Activated naive CD4-positive, alpha-beta T cell treated with anti-CD3 and anti-CD28 coated beads, Interleukin-2, amount 50 U/mL, for 72 hours (primary cell): ENCODE results near the gene STARD13. TPM values are rescaled to one million over a fixed set of nuclear protein-coding genes. Genes with fewer than 3 reads are reported as not detected.

Source experiments
- ATAC-seq, 2 donors: fragments of 150-1000 bp; cut with Tn5 transposase; 2 replicates each; pipeline ENCODE4 v1.10.0; 2021; ENCODE audit warnings: mild to moderate bottlenecking in 2 of 2, moderate library complexity in 2 of 2
- DNase-seq, 2 donors: peaks; one replicate each; pipeline ENCODE4 v3.0.0; 2021 to 2022; ENCODE audit warnings: low spot score in 2 of 2
- H3K27ac Mint-ChIP-seq, 2 donors: one replicate each; pipeline ENCODE4 v1.8.0; 2022; ENCODE audit warnings: mild to moderate bottlenecking in 2 of 2, mixed read lengths in 2 of 2
- H3K36me3 Mint-ChIP-seq, 2 donors: one replicate each; pipeline ENCODE4 v1.8.0; 2022; ENCODE audit warnings: mixed read lengths in 2 of 2
- H3K9me3 Mint-ChIP-seq, 2 donors: one replicate each; pipeline ENCODE4 v1.8.0; 2022; ENCODE audit warnings: mixed read lengths in 2 of 2
- total RNA-seq, 2 donors: library from RNA; stranded (reverse); gene quantifications; one replicate each; pipeline ENCODE4 v1.2.3, GENCODE V29; 2022

STARD13 gene
- total RNA-seq, 2 donors from 2014 or later: 0.50 to 1.3 TPM

DNA sequence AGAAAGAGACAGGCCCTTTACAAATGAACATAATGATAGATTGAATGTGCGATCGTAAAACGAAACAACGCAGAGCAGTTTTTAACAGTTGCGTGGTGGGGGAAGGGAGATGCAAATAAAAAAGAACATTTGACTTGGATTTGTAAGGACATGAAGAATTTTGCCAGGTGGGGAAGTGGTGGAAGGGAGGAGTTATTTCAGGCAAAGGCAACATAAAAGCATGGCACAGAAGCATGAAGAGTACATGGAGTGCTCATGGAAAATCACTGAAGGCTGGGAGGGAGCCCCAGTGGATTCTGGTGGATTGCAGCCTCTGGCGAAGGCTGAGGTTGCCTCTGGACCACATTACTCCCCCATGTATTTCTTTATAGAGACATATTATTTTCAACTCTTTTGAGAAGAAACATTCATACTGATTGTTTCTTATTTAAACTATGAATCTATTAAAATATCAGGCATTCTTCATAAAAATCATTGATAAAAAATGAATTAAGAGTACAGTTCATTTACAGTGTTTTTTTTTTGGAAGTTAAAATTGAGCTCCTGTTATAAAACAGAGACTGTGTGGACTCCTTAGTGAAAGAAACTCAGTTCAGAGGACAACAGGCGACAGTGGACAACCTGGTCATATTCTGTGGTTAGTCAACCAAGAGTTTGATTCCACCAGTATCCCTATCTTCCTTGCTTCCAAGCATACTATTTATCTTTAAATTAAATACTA lies 57.5 kb downstream of the STARD13 start:
- Mint-ChIP-seq H3K9me3 (peaks cover 6 to 8% of the 10 kb centered on the region in 2 donors), H3K36me3 (peaks cover 7 to 8% of the 10 kb centered on the region in 2 donors), H3K27ac (no peak overlapping the region)
- DNase-seq (no peak), ATAC-seq (no peak)

DNA sequence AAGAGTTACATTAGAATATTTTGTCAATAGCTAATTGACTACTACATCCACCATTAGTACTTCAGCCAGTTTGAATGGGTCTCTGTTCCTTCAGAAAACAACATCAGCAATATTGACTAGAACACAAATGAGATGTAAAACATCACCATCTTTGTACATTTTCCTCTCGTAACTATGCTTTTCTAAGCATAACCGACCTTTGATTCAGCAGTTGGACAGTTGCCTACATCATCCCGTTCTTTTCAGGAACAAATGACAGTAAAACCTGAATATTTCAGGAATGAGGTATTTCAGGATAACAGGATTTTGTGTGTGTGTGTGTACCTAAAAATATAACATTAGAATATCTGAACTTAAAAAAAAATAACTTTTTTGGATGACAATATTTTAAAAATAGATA lies 60.9 kb downstream of the STARD13 start:
- DNase-seq (no peak), ATAC-seq (no peak)
- no peak overlapping the region for H3K27ac Mint-ChIP-seq
- H3K9me3 Mint-ChIP-seq: no peaks in the 10 kb centered on the region
- H3K36me3 Mint-ChIP-seq: no peaks in the 10 kb centered on the region

DNA sequence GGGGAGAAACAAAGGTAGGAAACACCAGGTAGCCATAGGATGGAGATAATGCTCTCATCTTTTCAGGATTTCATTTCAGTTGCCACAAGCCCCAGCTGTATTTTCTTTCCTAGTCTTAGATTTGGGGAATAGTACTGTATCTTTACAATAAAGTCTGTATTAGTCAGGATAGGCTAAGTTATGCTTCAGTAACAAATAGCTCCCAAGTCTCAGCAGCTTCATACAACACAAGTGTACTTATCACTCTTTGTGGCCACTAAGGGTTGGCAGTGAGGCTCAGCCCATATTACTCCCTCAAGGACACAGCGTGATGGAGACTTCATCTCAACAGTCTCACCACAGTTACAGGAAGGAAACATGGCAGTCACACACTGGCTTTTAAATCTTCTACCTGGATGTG lies 61.4 kb downstream of the STARD13 start:
- H3K27ac Mint-ChIP-seq: no peak overlapping the region
- no peaks in the 10 kb centered on the region for H3K36me3 Mint-ChIP-seq
- DNase-seq: no peak
- ATAC-seq: no peak
- no peaks in the 10 kb centered on the region for H3K9me3 Mint-ChIP-seq

DNA sequence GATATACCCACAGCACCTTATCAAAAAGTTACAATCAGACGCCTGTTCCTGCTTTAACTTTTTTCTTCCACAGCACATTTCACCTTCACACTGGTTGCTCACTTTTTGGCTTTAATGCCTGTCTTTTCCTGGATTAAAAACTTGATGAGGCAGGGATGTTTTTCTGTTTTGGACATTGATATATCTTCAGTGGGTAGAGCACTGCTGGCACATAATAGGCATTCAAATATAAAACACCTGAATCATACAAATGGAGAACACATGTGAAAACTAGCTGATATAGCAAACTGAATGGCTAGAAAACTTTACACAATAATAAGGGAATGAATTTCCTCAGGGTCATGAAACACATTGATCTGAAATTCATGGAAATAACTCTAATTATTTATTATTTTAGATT lies 65.6 kb downstream of the STARD13 start:
- H3K9me3 Mint-ChIP-seq: no peaks in the 10 kb centered on the region
- no peaks in the 10 kb centered on the region for H3K36me3 Mint-ChIP-seq
- no peak overlapping the region for H3K27ac Mint-ChIP-seq
- no peak for DNase-seq
- ATAC-seq: no peak

DNA sequence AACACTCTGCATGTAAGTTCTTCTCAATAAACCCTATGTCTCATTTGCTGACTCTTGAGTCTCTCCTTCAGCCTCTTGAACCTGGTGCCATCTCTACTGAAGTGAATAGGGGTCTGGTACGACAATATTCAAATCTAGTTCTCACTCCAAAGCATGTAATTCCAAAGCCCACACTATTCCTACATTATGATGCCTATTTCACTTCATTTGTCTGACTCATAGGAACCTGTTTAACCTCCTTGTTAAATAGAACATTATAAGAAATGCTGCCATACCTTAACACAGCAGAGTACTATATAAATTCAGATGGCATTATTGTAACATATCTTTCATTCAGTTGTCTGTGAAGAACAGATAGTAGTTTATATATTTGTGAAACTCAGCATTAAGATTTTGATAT lies 67.1 kb downstream of the STARD13 start:
- H3K36me3 Mint-ChIP-seq: no peaks in the 10 kb centered on the region
- no peak for DNase-seq

DNA sequence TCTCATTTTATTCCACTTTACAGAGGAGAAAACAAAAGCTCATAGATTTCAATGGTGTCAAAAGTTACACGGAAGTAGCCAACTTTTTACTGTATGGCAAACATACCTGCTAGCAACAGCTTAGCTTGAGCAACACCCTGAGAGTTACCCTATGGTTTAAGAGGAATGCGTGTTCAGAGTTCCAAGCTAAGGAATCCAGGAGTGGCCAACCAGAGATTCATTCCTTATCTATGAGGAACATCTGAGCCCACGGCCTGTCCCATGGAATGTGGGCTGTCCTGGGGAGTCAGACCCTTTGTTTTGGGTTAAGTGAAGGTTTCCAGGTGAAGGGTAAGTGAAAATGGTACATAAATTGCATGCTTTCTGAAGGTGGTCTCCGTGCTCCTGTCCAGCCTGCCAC lies 67.5 kb downstream of the STARD13 start:
- ATAC-seq (no peak), DNase-seq (no peak)
- Mint-ChIP-seq H3K27ac (no peak overlapping the region), H3K9me3 (no peaks in the 10 kb centered on the region), H3K36me3 (no peaks in the 10 kb centered on the region)

More for the DNA sequence above, 67.1 kb downstream of the STARD13 start:
- Mint-ChIP-seq H3K9me3 (no peaks in the 10 kb centered on the region), H3K27ac (no peak overlapping the region)
- no peak for ATAC-seq

DNA sequence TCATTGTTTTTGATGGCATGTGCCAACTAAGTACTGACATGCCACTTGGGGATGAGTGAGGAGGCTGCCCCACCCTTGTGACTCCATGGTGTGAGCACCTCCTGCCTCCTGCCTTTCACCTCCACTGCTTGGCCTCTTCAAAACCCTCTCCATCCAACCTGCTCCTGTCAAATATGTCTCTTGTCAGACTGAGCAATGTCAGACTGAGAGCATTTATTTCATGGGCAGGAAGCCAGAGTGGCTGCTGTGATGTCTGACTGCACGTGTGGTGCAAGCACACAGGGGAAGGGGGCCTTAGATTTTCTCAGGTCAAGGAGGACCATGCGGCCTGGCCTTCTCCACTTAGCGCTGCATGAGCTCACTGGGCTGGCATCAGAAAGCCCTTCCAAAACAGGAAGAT lies 68.3 kb downstream of the STARD13 start:
- H3K36me3 Mint-ChIP-seq: no peaks in the 10 kb centered on the region
- H3K9me3 Mint-ChIP-seq: no peaks in the 10 kb centered on the region
- H3K27ac Mint-ChIP-seq: no peak overlapping the region
- ATAC-seq (no peak), DNase-seq (no peak)

DNA sequence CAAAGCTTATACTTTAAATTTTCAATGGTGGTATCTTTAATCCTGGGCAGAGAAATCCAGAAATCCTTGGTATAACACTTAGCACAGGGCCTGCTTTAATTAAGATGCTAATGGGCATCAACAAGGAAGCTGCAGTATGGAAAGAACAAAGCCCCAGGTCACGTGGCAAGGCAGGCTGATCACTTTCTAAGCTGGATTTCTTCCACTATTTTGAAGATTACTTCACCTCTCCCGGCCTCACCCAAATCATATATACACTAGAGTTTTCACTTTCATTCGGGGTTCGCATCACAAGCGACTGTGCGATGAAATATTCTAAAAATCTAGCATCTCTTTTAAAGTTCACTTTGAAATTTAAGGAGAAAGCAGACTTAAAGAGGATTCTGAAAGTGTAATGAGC lies 71.8 kb downstream of the STARD13 start:
- no peak for ATAC-seq
- Mint-ChIP-seq H3K9me3 (no peaks in the 10 kb centered on the region), H3K27ac (no peak overlapping the region), H3K36me3 (no peaks in the 10 kb centered on the region)
- DNase-seq: no peak

DNA sequence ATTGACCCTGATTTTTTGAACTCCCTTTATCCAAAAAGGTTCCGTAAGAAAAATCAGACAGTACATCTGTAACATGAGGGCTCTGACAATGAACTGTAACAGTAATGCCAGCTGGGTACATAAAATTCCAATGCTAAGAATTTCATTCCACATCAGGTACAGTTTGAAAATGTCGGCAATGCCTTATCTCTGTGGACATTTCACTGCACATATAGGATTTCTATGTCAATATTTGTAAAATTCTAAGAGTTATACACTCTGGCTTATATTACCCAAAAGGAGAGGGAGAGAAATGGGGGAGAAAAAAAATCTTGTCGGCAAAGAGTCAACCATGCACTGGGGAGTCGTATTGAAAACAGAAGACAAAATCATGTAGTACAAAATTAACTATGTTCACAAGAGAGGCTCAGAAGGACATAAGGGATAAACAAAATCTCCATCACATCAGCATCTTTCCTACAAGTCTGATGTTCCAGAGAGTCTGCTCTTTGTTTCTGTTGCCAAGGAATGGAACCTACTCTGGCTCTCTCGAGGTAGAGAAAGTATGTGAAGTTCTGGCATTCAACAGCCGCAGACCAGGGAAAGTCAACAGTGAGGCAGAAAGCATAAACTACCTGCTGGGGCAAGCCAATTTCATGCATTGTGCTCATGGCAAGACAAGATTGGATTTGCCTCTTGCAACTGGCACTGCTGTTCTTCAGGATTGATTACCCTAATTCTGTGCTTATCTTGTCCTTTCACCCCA lies 72.4 kb downstream of the STARD13 start:
- ATAC-seq (no peak), DNase-seq (no peak)

DNA sequence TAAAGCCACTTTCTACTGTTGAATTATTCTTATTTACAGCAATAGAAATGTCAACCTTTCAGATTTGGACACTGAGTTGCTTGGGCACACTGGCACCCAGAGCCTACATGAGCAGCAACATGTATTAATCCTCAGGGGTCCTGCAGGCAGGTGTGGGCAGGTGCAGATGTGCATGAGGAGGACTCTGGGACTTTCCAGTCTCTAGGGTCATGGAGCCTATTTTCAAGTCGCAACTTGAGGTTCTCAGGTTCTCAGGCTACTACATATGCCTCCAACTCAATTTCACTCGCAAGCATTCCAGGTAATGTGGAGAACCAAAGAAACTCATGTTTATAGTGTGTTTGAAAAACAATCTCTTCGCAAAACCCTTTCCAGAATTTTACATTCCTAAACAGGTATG lies 73.2 kb downstream of the STARD13 start:
- DNase-seq (no peak), ATAC-seq (no peak)
- H3K9me3 Mint-ChIP-seq: no peaks in the 10 kb centered on the region
- no peaks in the 10 kb centered on the region for H3K36me3 Mint-ChIP-seq
- H3K27ac Mint-ChIP-seq: no peak overlapping the region

More for the DNA sequence above, 72.4 kb downstream of the STARD13 start:
- H3K27ac Mint-ChIP-seq: no peak overlapping the region
- H3K9me3 Mint-ChIP-seq: no peaks in the 10 kb centered on the region
- no peaks in the 10 kb centered on the region for H3K36me3 Mint-ChIP-seq

DNA sequence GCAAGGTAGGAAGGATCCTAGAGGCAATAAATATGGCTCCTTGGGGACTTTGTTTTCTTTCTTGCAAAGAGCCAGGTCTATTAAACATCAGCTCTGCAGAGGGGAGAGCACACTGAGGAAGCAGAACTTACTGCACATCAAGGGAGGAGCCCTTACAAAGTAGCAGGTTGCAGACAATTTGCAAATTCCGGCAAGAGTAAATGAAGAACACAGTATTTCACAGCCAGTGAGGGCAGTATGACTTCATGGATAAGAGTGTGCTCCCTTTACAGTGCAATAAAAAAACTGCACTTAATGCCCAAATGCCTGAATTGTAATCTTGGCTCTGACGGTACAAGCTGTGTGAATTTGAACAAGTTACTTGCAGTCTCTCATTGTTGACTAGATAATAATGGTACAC lies 75.5 kb downstream of the STARD13 start:
- no peaks in the 10 kb centered on the region for H3K9me3 Mint-ChIP-seq
- no peak for ATAC-seq
- H3K36me3 Mint-ChIP-seq: no peaks in the 10 kb centered on the region
- DNase-seq: no peak
- H3K27ac Mint-ChIP-seq: peak overlapping the region in 1 of 2 donors; percentile 66

DNA sequence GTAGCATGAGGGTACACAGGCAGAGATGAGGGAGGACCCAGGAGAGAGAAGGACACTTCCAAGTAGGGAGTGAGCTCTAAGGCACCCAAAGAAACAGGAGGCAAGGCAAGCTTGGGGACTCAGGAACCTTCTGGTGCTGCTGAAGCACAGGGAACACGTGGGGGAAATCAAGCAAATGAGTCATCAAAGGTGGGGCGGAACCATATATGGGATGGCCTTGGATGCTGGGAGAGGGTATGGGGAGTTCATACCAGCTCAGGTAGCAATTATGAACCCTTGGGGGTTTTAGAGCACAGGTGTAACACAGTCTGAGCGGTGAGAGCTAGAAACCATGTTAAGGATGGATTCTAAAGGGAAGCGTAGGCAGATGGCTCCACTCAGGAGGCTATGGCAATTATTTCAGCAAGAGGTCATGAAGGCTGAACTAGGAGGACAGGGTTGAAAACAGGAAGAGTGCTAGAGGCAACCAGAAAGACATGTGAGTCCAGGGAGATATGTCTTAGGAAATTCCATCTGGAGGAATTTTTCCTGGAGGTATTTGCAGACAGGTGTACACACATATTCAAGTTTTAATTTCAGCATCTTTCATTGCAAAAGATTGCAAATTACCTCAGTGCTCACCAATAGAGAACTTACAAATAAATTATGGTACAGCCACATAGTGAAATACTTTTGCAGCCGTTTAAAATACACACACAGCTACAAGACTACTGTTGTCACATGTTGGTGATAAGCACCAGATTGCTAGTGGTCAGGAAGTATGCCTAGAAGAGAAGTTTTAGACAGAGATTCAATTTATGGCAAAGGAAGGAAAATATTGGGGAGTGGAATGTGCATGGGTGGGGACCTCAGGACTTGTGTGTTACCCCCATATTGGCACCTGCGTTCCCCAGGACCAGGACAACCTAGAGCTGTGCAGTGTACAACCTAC lies 77.0 kb downstream of the STARD13 start:
- Mint-ChIP-seq H3K9me3 (no peaks in the 10 kb centered on the region), H3K36me3 (no peaks in the 10 kb centered on the region), H3K27ac (no peak overlapping the region)
- DNase-seq: no peak
- no peak for ATAC-seq

DNA sequence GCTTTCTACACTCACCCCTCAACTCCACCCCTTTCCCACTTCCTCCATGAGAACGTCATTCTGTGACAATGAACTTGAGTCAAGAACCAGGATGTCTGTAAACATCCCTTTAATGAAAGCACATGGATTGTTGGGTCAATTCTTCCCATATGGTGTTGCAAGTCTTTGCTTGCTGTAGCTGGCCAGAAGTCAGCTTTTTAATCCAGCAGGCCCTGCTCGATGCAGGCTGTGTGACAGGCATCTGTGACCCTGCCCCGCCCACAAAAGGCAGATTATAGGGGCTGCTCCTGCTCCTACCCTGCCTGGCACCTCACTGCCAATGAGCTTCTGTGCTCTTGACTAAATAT lies 78.0 kb downstream of the STARD13 start:
- Mint-ChIP-seq H3K9me3 (peaks cover 0 to 1% of the 10 kb centered on the region in 2 donors), H3K36me3 (no peaks in the 10 kb centered on the region), H3K27ac (no peak overlapping the region)
- ATAC-seq (no peak), DNase-seq (no peak)

DNA sequence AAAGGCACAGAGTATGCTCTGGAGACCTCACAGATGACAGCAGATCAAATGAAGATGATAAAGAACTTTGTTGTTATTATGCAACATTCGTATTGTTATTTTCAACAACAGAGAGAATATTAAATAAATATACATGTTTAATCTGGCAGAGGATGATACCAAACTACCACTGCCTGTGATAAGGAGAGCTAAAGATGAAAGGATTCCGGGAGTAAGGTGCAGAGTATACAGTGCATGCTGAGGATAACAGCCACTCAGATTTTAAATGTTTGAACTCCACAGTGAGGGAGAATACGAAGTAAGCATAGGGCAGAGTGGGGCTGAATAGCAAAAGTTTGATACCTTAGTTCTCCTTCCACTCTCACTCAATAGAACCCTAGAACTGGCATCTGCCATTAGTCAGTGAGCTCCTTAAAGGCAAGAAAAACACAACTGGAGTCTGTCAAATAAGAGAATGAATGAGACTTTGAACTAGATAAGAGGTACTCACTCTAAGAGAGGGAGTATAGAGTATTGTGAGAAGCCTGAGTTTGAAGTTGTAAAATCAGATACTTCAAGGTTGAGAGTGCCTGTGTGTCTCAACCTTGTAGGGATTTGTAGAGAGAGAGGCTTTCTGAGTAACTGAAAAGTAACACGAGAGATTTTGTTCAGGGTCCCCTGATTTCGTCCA lies 78.5 kb downstream of the STARD13 start:
- Mint-ChIP-seq H3K36me3 (no peaks in the 10 kb centered on the region), H3K27ac (no peak overlapping the region), H3K9me3 (peaks cover 0 to 6% of the 10 kb centered on the region in 2 donors)
- no peak for DNase-seq
- no peak for ATAC-seq

DNA sequence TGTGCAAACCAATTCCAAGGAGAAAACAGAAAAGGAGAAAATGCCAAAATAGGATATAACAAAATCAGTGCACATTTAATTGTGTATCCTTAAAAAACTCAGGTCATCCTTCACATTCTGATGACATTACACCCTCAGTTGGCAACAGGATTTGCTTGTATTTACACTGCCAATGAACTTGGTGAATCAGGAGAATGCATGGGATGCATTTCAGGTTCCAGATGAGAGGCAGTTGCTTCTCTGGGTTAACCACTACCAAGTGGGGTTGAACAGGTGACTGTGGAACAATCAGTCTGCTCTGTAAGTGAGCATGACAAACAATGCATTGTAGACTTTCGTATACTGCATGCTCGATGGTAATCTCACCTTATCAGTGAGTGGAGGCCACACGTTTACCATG lies 79.1 kb downstream of the STARD13 start:
- Mint-ChIP-seq H3K36me3 (no peaks in the 10 kb centered on the region), H3K9me3 (peaks cover 0 to 6% of the 10 kb centered on the region in 2 donors), H3K27ac (no peak overlapping the region)
- DNase-seq (no peak), ATAC-seq (no peak)

DNA sequence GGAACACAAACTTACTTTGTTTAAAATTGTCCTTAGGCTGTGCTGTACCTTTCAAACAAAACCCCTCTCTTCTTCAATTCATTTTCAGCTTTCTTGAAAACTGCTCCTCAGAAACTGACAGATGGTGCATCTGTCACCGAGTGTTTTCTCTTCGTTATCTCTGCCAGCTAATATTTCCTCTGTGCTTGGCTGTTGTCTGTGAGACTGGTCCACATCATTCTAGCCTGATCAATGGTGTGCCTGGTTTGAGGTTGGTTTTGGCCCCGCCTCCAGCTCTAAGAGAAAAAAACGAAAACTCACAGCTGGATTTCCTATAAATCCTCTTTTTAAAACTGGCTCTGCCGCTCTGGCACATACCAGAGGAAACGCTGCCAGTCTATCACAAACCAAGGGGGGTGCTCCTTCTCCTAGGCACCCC lies 79.7 kb downstream of the STARD13 start:
- no peaks in the 10 kb centered on the region for H3K36me3 Mint-ChIP-seq
- DNase-seq (no peak), ATAC-seq (peak in 1 of 2 donors; percentile 61)
- peaks cover 0 to 6% of the 10 kb centered on the region in 2 donors for H3K9me3 Mint-ChIP-seq
- no peak overlapping the region for H3K27ac Mint-ChIP-seq

DNA sequence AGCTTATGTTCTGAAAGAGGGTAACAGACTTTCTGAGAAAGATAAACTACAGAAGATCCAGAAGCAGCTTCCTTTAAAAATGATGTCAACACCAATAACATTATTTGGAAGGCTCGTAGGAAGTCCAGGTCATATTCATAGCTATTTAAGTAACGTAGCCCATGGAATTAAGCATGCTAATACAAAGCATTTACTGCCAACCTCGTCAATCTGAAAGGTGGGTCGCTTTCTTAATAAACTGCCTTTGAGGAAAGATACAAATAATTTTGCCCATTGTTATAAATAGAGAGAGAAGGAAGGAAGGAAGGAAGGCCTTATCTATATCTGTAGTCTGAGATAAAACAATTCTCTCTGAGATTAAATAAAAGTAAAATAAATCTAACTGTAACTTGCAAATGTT lies 80.3 kb downstream of the STARD13 start:
- Mint-ChIP-seq H3K36me3 (no peaks in the 10 kb centered on the region), H3K9me3 (peaks cover 0 to 6% of the 10 kb centered on the region in 2 donors), H3K27ac (no peak overlapping the region)
- DNase-seq (no peak), ATAC-seq (no peak)
